Ovary (tissue), 9 donors: Measurements from ENCODE around the gene TNIK. TPM values are rescaled to one million over a fixed set of nuclear protein-coding genes. Genes with fewer than 3 reads are reported as not detected.

Experiments used
- DNase-seq, 5 donors: peaks; one replicate each; pipeline ENCODE4 v3.0.0-alpha.2; 2019 to 2020
- H3K27ac ChIP-seq, 2 donors: fragments of 200-600 bp; one replicate each; pipeline versions ENCODE4 v1.5.1 to v1.8.0; 2019 to 2022
- H3K27me3 ChIP-seq: fragments of 200-600 bp; one replicate; pipeline ENCODE4 v1.8.0; 2022
- H3K36me3 ChIP-seq: fragments of 200-600 bp; sonication (generic); one replicate; pipeline ENCODE4 v1.5.1; 2019
- H3K4me1 ChIP-seq: one replicate; pipeline ENCODE4 v1.8.1; 2013; ENCODE audit warnings: mild to moderate bottlenecking, moderate library complexity; ENCODE audit not compliant: insufficient read depth
- H3K4me3 ChIP-seq: fragments of 200-600 bp; sonication (generic); one replicate; pipeline ENCODE4 v1.5.1; 2017
- H3K9me3 ChIP-seq, 2 donors: fragments of 200-600 bp in 1 of 2; sonication (generic) in 1 of 2; one replicate each; pipeline versions ENCODE4 v1.5.1 to v1.8.1; 2013 to 2019; ENCODE audit warnings: mild to moderate bottlenecking in 1 of 2, moderate library complexity in 1 of 2
- CTCF ChIP-seq, 3 donors: fragments of 450-650 bp in 2 of 3; fragments of 200-600 bp in 1 of 3; IDR thresholded peaks; one replicate each; pipeline versions ENCODE4 v1.5.1 to v1.8.0; 2016 to 2022; ENCODE audit warnings: antibody characterized with exemption in 3 of 3, mild to moderate bottlenecking in 1 of 3
- EP300 ChIP-seq: sonication (generic); formaldehyde crosslinking; IDR thresholded peaks from one replicate; pipeline ENCODE4 v1.6.1; 2017; ENCODE audit warnings: antibody characterized with exemption
- POLR2A ChIP-seq: fragments of 450-650 bp; IDR thresholded peaks from one replicate; pipeline ENCODE4 v1.6.1; 2017; ENCODE audit warnings: antibody characterized with exemption, mild to moderate bottlenecking, moderate library complexity
- WGBS, 3 donors: extraction: QIAGEN DNeasy Blood & Tissue Kit in 1 of 3; methylation state at CpG; one replicate each; pipeline versions ENCODE4 v1.1.5 to v1.1.7; 2013 to 2017; 5-methylcytosine and 5-hydroxymethylcytosine counted together
- intact Hi-C, 4 donors: fragments of 100-400 bp; cut with DNase I; formaldehyde crosslinking; loops; one replicate each; pipeline versions ENCODE4 v1.11.0 to v1.15.1; 2022 to 2023
- polyA plus RNA-seq, 2 donors: library from polyadenylated mRNA; stranded (reverse); fragments of 200-250 nt in 1 of 2; fragments of 350-450 nt in 1 of 2; fragmentation: Illumina TruSeq in 1 of 2; extraction: RNeasy Lipid Tissue Mini Kit (QIAGEN cat#74804) in 1 of 2; gene quantifications; one replicate each; pipeline ENCODE4 v1.2.3, GENCODE V29; 2013 to 2014
- total RNA-seq, 7 donors: library from RNA; depleted of rRNA in 2 of 7; stranded (reverse); fragments of >200 nt in 2 of 7; fragmentation: NEBNext Ultra II Directional in 3 of 7; extraction: Animal tissue kit (Norgen Biotek cat#: 25700) in 3 of 7; gene quantifications; one replicate each; pipeline versions ENCODE4 v1.1.0 to v1.2.4, GENCODE V29; 2016 to 2023
- donor health status: DM: no; HTN: no; CAD: no; lungs with moderate emphysema.
- donor health status: DM: no; HTN: no; CAD: no.
- donor health status: Bipolar disorder and iron deficiency.
- donor health status: DM: yes; HTN: yes; CAD: no.
- donor health status: DM: no; HTN: no; CAD: no.
- donor health status: DM: yes; HTN: yes; CAD: no.

The TNIK gene
- total and polyA plus RNA-seq, 9 donors = 1.1 to 9.5 (median 4.5) TPM

GRCh38 chr3:171116824-171117395 is 343.3 kb downstream of the TNIK start:
- H3K27me3 ChIP-seq = no peaks in the 10 kb centered on the region
- no peak overlapping the region for H3K27ac ChIP-seq
- no peaks in the 10 kb centered on the region for H3K4me1 ChIP-seq
- no peak for DNase-seq
- H3K4me3 ChIP-seq = no peak overlapping the region
- intact Hi-C loops = no loop called here
- WGBS, 3 donors = 89 to 94% (median 93%) methylated on average over 2 of the region's 2 CpGs
- no peaks in the 10 kb centered on the region for H3K9me3 ChIP-seq
- no peak for TF ChIP-seq CTCF (IDR thresholded peaks at IDR 0.05)
- H3K36me3 ChIP-seq = no peaks in the 10 kb centered on the region

- no peaks in the 10 kb centered on the region for H3K4me1 ChIP-seq
These were observed 343.8 kb downstream of the TNIK start for GRCh38 chr3:171116365-171116764.

DNA sequence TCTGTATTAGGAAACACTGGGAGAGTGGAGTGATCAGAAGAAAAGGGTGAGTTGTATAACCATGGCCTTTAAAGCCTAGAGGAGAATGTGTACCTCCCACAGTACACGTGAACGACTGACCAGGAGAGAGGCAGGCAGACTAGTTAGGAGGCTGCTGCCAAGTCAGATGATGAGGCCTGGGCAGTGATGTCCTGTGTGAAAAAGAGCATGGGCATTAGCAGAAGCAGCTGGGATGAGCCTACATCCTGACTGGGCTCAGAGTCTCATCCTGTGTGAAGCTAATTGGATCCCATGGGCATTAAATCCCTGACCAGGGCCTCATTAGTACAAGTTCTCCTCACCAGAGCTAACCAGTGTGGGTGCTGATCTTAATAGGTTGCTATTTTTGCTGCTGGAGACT is 344.5 kb downstream of the TNIK start:
- Histone ChIP-seq H3K4me1 (no peaks in the 10 kb centered on the region), H3K4me3 (no peak overlapping the region), H3K27ac (no peak overlapping the region), H3K9me3 (no peaks in the 10 kb centered on the region), H3K36me3 (no peaks in the 10 kb centered on the region), H3K27me3 (no peaks in the 10 kb centered on the region)
- WGBS, 3 donors = 69 to 79% (median 74%) methylated on average over 2 of the region's 2 CpGs
- TF ChIP-seq CTCF (IDR thresholded peaks at IDR 0.05) = no peak
- TF ChIP-seq EP300 = no peak
- no peak for TF ChIP-seq POLR2A
- DNase-seq = no peak
- intact Hi-C loops = no loop called here

More at GRCh38 chr3:171116365-171116764, 343.8 kb downstream of the TNIK start:
- Histone ChIP-seq H3K27ac (no peak overlapping the region), H3K4me3 (no peak overlapping the region), H3K27me3 (no peaks in the 10 kb centered on the region), H3K36me3 (no peaks in the 10 kb centered on the region), H3K9me3 (no peaks in the 10 kb centered on the region)
- TF ChIP-seq EP300 = no peak
- intact Hi-C loops = no loop called here
- no peak for DNase-seq

DNA sequence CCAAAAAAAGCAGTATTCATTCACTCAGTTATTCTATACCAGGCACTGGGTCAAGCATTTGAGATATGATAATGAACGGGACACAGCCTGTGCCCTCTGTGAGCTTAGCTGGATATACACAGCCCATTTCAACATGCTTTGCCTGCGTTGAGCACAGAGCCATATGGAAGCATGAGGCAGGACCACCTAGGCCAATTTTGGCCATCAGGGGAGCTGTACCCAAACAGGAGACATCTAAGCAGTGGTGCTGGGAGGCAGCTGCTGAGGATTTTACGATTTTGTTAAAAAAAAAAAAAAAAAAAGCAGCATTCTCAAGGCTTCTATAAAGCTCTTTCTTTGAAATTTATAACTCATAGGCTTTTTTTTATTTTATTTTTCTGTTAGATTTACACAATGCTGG is 346.5 kb downstream of the TNIK start:
- no peak for DNase-seq
- no peak overlapping the region for H3K27ac ChIP-seq
- no peaks in the 10 kb centered on the region for H3K4me1 ChIP-seq
- H3K9me3 ChIP-seq = no peaks in the 10 kb centered on the region
- H3K36me3 ChIP-seq = no peaks in the 10 kb centered on the region
- TF ChIP-seq EP300 (no peak), CTCF (IDR thresholded peaks at IDR 0.05) (no peak), POLR2A (no peak)
- WGBS, 3 donors = 53 to 62% (median 57%) methylated on average over 3 of the region's 3 CpGs
- no peaks in the 10 kb centered on the region for H3K27me3 ChIP-seq
- intact Hi-C loops = no loop called here
- no peak overlapping the region for H3K4me3 ChIP-seq

DNA sequence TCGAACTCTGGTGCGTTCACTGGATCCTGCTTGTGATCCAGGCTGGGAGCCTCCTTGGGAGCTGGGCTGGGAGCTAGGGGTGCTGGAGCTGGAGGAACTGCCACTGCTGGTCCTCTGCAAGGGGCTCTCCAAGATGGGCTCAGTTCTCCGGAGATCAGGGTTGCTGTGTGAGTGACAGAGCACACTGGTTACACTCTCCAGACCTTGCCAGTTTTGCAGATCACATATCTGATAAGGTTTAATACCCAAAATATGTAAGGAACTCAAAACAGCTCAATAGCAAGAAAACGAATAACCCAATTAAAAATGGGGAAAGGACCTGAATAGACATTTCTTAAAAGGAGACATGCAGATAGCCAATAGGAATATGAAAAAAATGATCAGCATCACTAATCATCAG is 349.5 kb downstream of the TNIK start:
- DNase-seq = no peak
- no peak overlapping the region for H3K4me3 ChIP-seq
- TF ChIP-seq EP300 = no peak
- no peak for TF ChIP-seq CTCF (IDR thresholded peaks at IDR 0.05)
- no peak for TF ChIP-seq POLR2A
- 88 to 97% (median 91%) methylated on average over 4 of the region's 4 CpGs for WGBS, 3 donors
- no peaks in the 10 kb centered on the region for H3K27me3 ChIP-seq
- intact Hi-C loops = no loop called here
- no peak overlapping the region for H3K27ac ChIP-seq
- no peaks in the 10 kb centered on the region for H3K4me1 ChIP-seq
- H3K36me3 ChIP-seq = no peaks in the 10 kb centered on the region
- no peaks in the 10 kb centered on the region for H3K9me3 ChIP-seq
